Erythroblast (primary cell): ENCODE data around the gene WTAP.

Source experiments
- GATA1 ChIP-seq: IDR thresholded peaks from 2 replicates; pipeline ENCODE4 v1.6.1; 2011; ENCODE audit warnings: low read depth, mild to moderate bottlenecking, control low read depth, low read length, moderate library complexity
- POLR2A ChIP-seq: IDR thresholded peaks from 2 replicates; pipeline ENCODE4 v1.6.1; 2011; ENCODE audit warnings: mild to moderate bottlenecking, low read length

GRCh38 chr6:159691963-159692287 is 35.4 kb upstream of the WTAP start:
- no peak for TF ChIP-seq POLR2A
- TF ChIP-seq GATA1: no peak
